Measurements from ENCODE around the gene ZC3H18.

DNA sequence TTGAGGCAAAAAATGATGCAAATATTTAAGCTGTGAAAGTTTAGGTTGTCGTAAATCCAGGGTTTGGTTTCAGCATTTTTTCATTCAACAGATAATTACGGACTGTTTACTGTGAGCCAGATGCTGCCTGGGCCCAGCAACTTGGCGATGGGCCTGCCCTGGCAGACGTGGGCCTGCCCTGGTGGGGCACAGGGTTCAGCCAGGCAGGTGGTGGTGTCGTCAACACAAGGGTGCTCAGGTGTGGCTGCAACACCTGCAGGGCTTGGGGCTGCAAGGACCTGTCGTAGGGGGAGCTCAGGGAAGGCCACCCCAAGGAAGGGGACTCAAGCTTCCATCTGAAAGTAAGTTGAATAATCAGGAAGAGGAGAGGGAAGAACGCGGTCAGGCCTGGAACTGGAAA, 15.1 kb downstream of the ZC3H18 start:
- TF ChIP-seq, protein P1, sequence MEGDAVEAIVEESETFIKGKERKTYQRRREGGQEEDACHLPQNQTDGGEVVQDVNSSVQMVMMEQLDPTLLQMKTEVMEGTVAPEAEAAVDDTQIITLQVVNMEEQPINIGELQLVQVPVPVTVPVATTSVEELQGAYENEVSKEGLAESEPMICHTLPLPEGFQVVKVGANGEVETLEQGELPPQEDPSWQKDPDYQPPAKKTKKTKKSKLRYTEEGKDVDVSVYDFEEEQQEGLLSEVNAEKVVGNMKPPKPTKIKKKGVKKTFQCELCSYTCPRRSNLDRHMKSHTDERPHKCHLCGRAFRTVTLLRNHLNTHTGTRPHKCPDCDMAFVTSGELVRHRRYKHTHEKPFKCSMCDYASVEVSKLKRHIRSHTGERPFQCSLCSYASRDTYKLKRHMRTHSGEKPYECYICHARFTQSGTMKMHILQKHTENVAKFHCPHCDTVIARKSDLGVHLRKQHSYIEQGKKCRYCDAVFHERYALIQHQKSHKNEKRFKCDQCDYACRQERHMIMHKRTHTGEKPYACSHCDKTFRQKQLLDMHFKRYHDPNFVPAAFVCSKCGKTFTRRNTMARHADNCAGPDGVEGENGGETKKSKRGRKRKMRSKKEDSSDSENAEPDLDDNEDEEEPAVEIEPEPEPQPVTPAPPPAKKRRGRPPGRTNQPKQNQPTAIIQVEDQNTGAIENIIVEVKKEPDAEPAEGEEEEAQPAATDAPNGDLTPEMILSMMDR (conservative IDR thresholded peaks at IDR 0.05): no peak
- no peak for TF ChIP-seq ZFX (IDR thresholded peaks at IDR 0.05)
